Choroid plexus epithelial cell (primary cell): ENCODE data around the gene SLC12A8.

Experiments used
- DNase-seq: peaks from one replicate; pipeline ENCODE4 v3.0.0-alpha.2; 2010; ENCODE audit warnings: low read depth
- H3K4me3 ChIP-seq: 2 replicates; pipeline ENCODE4 v1.5.1; 2011; ENCODE audit warnings: low read depth, mild to moderate bottlenecking, control low read depth, low read length, moderate library complexity
- CTCF ChIP-seq: conservative IDR thresholded peaks from 2 replicates; pipeline ENCODE4 v1.5.1; 2011; ENCODE audit warnings: low read depth, mild to moderate bottlenecking, control low read depth, inconsistent platforms, low read length, moderate library complexity

The SLC12A8 gene

GRCh38 chr3:125165189-125165947 is 47.2 kb downstream of the SLC12A8 start:
- peak; percentile 68 for DNase-seq
- TF ChIP-seq CTCF: peak; percentile 91
- no peak overlapping the region for H3K4me3 ChIP-seq

GRCh38 chr3:125163739-125164601 is 48.6 kb downstream of the SLC12A8 start:
- H3K4me3 ChIP-seq: no peak overlapping the region
- DNase-seq: peak; percentile 48
- TF ChIP-seq CTCF: peak; percentile 50

DNA sequence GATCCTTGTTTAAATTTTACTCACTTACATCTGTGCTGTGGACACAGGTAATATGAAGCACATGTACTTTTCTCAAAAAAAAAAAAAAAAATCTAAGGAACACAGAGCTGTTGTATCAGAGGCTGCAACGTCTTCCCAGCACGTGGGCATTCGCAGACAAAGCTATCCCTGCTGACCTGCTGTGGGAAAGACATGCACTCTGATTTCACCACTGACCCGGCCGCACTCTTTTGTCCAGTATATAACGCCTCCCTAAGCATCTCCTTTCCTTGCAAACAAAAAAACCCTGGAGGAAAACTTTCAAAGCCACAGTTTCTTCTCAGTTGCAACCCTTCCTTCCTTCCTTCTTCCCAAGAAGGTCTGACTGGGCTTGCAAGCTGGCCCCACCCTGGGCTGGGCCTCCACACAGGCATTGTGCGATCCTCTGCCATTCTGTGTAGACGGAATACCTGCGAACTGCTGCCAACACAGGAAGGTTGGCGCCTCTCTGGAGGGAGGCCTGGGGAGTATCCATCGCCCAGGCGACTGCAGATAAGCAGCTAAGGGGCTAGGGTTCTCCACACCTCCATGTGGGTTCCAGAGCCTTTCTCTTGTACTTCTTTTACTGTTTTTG is 50.8 kb downstream of the SLC12A8 start:
- H3K4me3 ChIP-seq: no peak overlapping the region
- no peak for TF ChIP-seq CTCF
- DNase-seq: no peak

DNA sequence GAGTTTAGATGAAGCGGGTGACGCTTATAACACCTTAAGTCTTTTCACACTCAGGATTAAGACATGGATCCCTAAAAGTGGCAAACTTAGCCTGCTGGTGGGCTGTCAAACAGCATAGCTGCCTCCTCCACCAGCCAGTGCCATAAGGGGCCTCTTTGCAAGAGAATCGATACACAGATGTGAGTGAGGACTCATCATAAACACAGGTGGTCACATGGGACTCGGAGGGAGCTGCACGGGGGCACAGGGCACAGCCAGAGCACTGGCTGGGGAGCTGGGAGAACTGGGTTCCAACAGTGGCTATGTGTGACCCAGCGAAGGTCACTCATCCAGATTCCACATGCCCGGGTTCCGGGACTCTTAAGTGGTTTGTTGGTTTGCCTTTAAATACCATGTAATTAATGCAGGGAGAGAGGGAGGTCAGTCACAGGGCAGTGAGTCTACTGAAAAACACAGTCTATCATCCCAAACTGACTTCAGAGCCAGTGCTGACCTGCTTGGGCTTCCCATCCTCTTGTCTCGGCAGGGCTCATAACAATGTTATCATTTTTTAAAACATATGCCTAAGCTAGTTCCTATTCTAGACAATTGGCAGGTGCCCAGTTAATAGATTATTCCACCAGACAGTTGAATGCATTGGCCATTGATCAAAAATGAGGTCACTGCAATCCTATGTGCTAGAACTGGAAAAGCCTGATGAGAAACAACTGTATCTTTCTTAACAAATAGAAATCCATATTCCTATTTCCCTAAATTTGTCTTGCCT is 51.8 kb downstream of the SLC12A8 start:
- TF ChIP-seq CTCF: no peak
- DNase-seq: no peak
- H3K4me3 ChIP-seq: no peak overlapping the region

GRCh38 chr3:125157183-125157582 is 55.4 kb downstream of the SLC12A8 start:
- TF ChIP-seq CTCF: no peak
- H3K4me3 ChIP-seq: no peak overlapping the region

DNA sequence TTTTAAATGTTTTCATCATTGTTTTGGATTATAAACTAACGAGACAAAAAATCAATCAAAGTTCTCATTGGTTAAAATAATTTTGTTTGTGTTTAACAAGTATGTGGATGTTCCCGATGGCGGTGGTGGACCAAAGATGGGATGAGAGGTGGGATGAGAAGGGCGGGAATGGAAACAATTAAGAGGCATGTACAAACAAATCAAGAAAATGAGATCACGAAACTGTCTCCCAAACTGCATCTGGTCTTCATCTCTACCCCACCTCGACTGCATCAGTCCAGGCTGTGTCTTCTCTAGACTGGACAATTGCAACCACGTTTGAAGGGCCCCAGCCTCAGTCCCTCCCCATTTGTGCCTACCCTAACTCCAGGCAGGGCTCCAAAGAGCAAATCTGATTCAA is 56.1 kb downstream of the SLC12A8 start:
- no peak for DNase-seq
- H3K4me3 ChIP-seq: no peak overlapping the region
- TF ChIP-seq CTCF: no peak

More at GRCh38 chr3:125157183-125157582, 55.4 kb downstream of the SLC12A8 start:
- DNase-seq: no peak
